ENCODE data around the gene KRTAP4-4.
"Not testable (repeated sequence)": the region's sequence is repeated elsewhere in the genome, so short reads cannot be mapped to it uniquely, and the experiment has no call there.

The KRTAP4-4 gene

GRCh38 chr17:41141361-41141760 is 19.2 kb downstream of the KRTAP4-4 start:
- H3K4me3 ChIP-seq (ENCODE audit: low read length), result no peak overlapping the region
- H3K9ac ChIP-seq (ENCODE audit: low read length), result no peak overlapping the region
- no peaks in the 10 kb centered on the region for H3K4me1 ChIP-seq (ENCODE audit: control insufficient read depth, insufficient read depth, low read length)
- H3K27me3 ChIP-seq (ENCODE audit: control insufficient read depth, insufficient read depth, low read length), result no peaks in the 10 kb centered on the region
- no peak overlapping the region for H3K27ac ChIP-seq (ENCODE audit: low read depth, low read length)
- H3K36me3 ChIP-seq (ENCODE audit: control insufficient read depth, insufficient read depth, low read length), result no peaks in the 10 kb centered on the region

- no peaks in the 10 kb centered on the region for H3K36me3 ChIP-seq (ENCODE audit: control insufficient read depth, insufficient read depth, low read length)
- H3K4me3 ChIP-seq (ENCODE audit: low read length), result no peak within 1 kb of the TSS
- H3K27ac ChIP-seq (ENCODE audit: low read depth, low read length), result no peak within 1 kb of the TSS
- no peaks in the 10 kb centered on the region for H3K27me3 ChIP-seq (ENCODE audit: control insufficient read depth, insufficient read depth, low read length)
- no peaks in the 10 kb centered on the region for H3K4me1 ChIP-seq (ENCODE audit: control insufficient read depth, insufficient read depth, low read length)
- H3K9ac ChIP-seq (ENCODE audit: low read length), result no peak within 1 kb of the TSS
Measured at GRCh38 chr17:41140360-41141131, 20.0 kb downstream of the KRTAP4-4 start, which contains the start of gene KRTAP4-6. TSS of gene KRTAP4-6 (minus strand) at chr17:41140544. CDS start at chr17:41140487, 57 bp downstream.

- not testable (repeated sequence) for H3K4me3 ChIP-seq (ENCODE audit: low read length); H3K27me3 ChIP-seq (ENCODE audit: control insufficient read depth, insufficient read depth, low read length); H3K36me3 ChIP-seq (ENCODE audit: control insufficient read depth, insufficient read depth, low read length); H3K27ac ChIP-seq (ENCODE audit: low read depth, low read length); H3K9ac ChIP-seq (ENCODE audit: low read length); H3K4me1 ChIP-seq (ENCODE audit: control insufficient read depth, insufficient read depth, low read length)
Measured at GRCh38 chr17:41139865-41140264, 20.7 kb downstream of the KRTAP4-4 start.

DNA sequence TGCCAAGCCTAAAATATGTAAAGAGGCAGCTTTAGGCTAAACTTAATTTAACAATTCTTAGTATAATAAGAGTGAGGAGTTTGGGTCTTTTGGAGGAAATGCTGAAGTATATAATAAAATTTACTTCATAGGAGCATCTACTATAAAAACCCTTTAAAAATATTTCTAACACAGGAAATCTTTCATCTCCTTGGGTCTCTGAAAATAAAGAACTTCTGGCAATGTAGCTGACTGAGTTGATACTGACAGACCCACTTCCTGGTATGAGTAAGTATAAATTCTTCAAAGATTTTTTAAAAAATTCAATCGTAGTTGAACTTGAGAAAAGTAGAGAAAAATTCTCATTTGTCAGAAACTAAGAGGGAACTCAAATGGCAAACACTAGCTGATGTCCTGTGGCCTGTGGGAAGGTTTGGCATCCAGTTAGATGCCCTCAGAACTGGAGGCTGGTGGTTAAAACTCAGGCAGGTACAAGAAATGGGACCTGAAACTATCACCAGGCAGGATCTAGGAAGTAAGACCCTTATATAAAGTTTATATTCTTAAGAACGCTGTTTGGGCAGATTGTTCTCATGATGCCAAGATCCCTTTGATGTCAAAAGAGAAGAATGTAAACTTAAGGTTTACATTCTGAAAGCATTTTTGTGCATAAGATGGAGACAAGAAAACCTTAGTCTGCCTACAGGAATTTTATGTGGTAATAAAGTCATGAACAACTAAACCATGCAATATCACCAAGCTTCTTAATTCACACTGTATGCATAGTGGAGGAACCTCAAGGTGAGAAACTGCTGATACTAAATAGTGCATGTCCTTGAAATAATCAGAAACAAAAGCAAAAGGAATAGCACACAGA is 26.4 kb downstream of the KRTAP4-4 start:
- Histone ChIP-seq H3K4me1 (ENCODE audit: control insufficient read depth, insufficient read depth, low read length) (no peaks in the 10 kb centered on the region), H3K9ac (ENCODE audit: low read length) (no peak overlapping the region), H3K4me3 (ENCODE audit: low read length) (no peak overlapping the region), H3K36me3 (ENCODE audit: control insufficient read depth, insufficient read depth, low read length) (no peaks in the 10 kb centered on the region), H3K27me3 (ENCODE audit: control insufficient read depth, insufficient read depth, low read length) (no peaks in the 10 kb centered on the region), H3K27ac (ENCODE audit: low read depth, low read length) (no peak overlapping the region)

DNA sequence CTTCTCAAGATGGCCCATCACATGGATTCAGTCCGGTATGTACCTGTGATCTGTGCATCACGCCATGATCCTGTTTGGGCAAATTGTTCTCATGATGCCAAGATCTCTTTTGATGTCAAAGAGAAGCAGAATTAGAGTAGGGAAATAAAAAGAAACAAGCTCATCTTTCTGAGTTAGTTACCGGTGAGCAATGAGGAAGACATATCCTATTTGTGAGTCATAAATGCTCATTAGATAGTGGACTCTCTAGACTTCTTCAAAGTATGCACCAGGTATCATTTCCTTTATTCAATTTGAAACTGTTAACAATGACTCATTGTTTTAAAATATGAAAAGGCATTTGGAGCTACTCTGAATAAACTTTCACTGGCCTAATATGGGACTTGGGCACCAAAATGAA is 28.6 kb downstream of the KRTAP4-4 start:
- Histone ChIP-seq H3K9ac (ENCODE audit: low read length) (no peak overlapping the region), H3K27ac (ENCODE audit: low read depth, low read length) (no peak overlapping the region), H3K4me3 (ENCODE audit: low read length) (no peak overlapping the region), H3K36me3 (ENCODE audit: control insufficient read depth, insufficient read depth, low read length) (no peaks in the 10 kb centered on the region), H3K4me1 (ENCODE audit: control insufficient read depth, insufficient read depth, low read length) (no peaks in the 10 kb centered on the region), H3K27me3 (ENCODE audit: control insufficient read depth, insufficient read depth, low read length) (no peaks in the 10 kb centered on the region)

DNA sequence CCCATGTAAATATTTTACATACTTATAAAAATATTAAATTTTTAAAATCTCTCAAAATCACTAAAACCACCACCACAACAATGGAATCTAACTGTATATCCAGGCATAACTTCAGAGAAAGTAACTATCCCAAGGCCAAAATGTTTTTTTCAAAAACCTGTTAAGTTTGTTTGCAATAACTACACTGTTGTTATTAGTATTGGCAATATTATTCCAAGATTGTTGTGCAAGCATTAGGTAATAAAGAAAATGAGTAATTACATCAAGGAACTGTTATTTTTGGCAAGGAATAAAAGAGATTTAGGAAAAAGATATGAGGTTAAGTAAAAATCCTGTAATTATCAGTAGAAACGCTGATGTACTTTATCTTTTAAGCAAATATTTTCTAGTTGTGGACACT is 33.2 kb downstream of the KRTAP4-4 start:
- Histone ChIP-seq H3K4me3 (ENCODE audit: low read length) (no peak overlapping the region), H3K27me3 (ENCODE audit: control insufficient read depth, insufficient read depth, low read length) (no peaks in the 10 kb centered on the region), H3K9ac (ENCODE audit: low read length) (no peak overlapping the region), H3K36me3 (ENCODE audit: control insufficient read depth, insufficient read depth, low read length) (no peaks in the 10 kb centered on the region), H3K4me1 (ENCODE audit: control insufficient read depth, insufficient read depth, low read length) (no peaks in the 10 kb centered on the region), H3K27ac (ENCODE audit: low read depth, low read length) (no peak overlapping the region)

- Histone ChIP-seq H3K27me3 (ENCODE audit: control insufficient read depth, insufficient read depth, low read length) (no peaks in the 10 kb centered on the region), H3K9ac (ENCODE audit: low read length) (no peak overlapping the region), H3K27ac (ENCODE audit: low read depth, low read length) (no peak overlapping the region), H3K4me3 (ENCODE audit: low read length) (no peak overlapping the region), H3K4me1 (ENCODE audit: control insufficient read depth, insufficient read depth, low read length) (no peaks in the 10 kb centered on the region), H3K36me3 (ENCODE audit: control insufficient read depth, insufficient read depth, low read length) (no peaks in the 10 kb centered on the region)
Measured at GRCh38 chr17:41126412-41126811, 34.1 kb downstream of the KRTAP4-4 start.

DNA sequence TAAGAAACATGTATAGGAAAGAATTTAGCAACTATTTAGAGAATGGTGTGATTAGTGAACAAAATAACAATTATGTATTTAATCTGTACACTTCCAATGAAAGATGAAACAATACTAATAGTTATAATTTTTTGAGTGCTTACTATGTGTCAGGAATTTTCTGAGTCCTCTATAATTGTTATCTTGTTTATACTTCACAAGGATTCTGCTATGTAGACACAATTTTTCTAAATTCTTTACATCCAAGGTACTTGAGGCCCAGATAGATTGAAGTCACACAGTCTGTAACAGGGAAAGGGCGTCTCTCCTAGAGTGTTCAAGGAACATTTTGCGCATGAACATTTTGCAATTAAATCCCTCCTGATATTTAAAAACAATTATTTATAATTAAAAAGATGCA is 35.5 kb downstream of the KRTAP4-4 start:
- H3K9ac ChIP-seq (ENCODE audit: low read length), result no peak overlapping the region
- H3K4me1 ChIP-seq (ENCODE audit: control insufficient read depth, insufficient read depth, low read length), result no peaks in the 10 kb centered on the region
- no peaks in the 10 kb centered on the region for H3K36me3 ChIP-seq (ENCODE audit: control insufficient read depth, insufficient read depth, low read length)
- no peaks in the 10 kb centered on the region for H3K27me3 ChIP-seq (ENCODE audit: control insufficient read depth, insufficient read depth, low read length)
- H3K27ac ChIP-seq (ENCODE audit: low read depth, low read length), result no peak overlapping the region
- H3K4me3 ChIP-seq (ENCODE audit: low read length), result no peak overlapping the region

DNA sequence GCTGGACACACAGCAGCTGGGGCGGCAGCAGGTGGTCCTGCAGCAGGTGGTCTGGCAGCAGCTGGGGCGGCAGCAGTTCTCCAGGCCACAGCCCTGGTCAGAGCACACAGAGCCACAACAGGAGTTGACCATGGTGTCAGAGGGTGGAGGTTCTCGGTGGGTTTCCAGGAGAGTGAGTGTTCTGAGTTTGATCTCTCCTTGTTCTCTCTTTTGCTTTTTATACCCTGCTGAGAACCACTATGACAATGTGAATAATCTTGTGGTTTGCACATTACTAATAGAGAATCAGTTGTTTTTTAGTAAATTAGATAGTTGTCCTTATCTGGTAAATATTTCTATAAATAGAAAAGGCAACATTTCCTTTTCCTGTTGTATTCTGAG is 36.6 kb downstream of the KRTAP4-4 start, which contains the start of gene KRTAP4-12:
Gene KRTAP4-12, minus strand, starts transcription at position 192 of the 381 bp plus-strand sequence. Its CDS starts 60 bp downstream, at position 132.
- H3K36me3 ChIP-seq (ENCODE audit: control insufficient read depth, insufficient read depth, low read length); H3K4me1 ChIP-seq (ENCODE audit: control insufficient read depth, insufficient read depth, low read length); H3K27me3 ChIP-seq (ENCODE audit: control insufficient read depth, insufficient read depth, low read length); H3K4me3 ChIP-seq (ENCODE audit: low read length); H3K27ac ChIP-seq (ENCODE audit: low read depth, low read length); H3K9ac ChIP-seq (ENCODE audit: low read length): not testable (repeated sequence)

GRCh38 chr17:41123292-41123990 is 37.1 kb downstream of the KRTAP4-4 start:
- not testable (repeated sequence) for H3K9ac ChIP-seq (ENCODE audit: low read length); H3K4me1 ChIP-seq (ENCODE audit: control insufficient read depth, insufficient read depth, low read length); H3K36me3 ChIP-seq (ENCODE audit: control insufficient read depth, insufficient read depth, low read length); H3K27ac ChIP-seq (ENCODE audit: low read depth, low read length); H3K4me3 ChIP-seq (ENCODE audit: low read length); H3K27me3 ChIP-seq (ENCODE audit: control insufficient read depth, insufficient read depth, low read length)

DNA sequence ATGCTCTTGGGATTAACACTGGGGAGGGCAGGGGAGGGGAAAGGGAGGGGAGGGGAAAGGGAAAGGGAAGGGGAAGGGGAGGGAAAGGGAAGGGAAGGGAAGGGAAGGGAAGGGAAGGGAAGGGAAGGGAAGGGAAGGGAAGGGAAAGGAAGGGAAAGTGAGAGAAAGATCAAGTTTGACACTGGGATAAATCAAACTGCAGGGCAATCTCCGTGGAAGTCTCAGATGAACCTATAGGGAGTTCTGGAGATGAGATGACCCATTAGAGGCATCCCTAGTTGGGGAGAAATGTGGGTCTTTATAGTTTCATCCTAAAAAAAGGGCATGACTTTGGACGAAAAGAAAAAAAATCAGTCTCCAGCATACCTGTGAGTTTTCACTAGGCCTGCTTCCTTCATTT is 38.8 kb downstream of the KRTAP4-4 start:
- no peak overlapping the region for H3K27ac ChIP-seq (ENCODE audit: low read depth, low read length)
- no peak overlapping the region for H3K9ac ChIP-seq (ENCODE audit: low read length)
- H3K4me3 ChIP-seq (ENCODE audit: low read length), result no peak overlapping the region
- no peaks in the 10 kb centered on the region for H3K27me3 ChIP-seq (ENCODE audit: control insufficient read depth, insufficient read depth, low read length)
- no peaks in the 10 kb centered on the region for H3K36me3 ChIP-seq (ENCODE audit: control insufficient read depth, insufficient read depth, low read length)
- no peaks in the 10 kb centered on the region for H3K4me1 ChIP-seq (ENCODE audit: control insufficient read depth, insufficient read depth, low read length)

All from rectal smooth muscle tissue (tissue), 1 donor.